ENCODE measurements around the gene OR6V1. TPM values are rescaled to one million over a fixed set of nuclear protein-coding genes. Genes with fewer than 3 reads are reported as not detected.

OR6V1 gene, protein sequence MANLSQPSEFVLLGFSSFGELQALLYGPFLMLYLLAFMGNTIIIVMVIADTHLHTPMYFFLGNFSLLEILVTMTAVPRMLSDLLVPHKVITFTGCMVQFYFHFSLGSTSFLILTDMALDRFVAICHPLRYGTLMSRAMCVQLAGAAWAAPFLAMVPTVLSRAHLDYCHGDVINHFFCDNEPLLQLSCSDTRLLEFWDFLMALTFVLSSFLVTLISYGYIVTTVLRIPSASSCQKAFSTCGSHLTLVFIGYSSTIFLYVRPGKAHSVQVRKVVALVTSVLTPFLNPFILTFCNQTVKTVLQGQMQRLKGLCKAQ
- not detected for total RNA-seq

DNA sequence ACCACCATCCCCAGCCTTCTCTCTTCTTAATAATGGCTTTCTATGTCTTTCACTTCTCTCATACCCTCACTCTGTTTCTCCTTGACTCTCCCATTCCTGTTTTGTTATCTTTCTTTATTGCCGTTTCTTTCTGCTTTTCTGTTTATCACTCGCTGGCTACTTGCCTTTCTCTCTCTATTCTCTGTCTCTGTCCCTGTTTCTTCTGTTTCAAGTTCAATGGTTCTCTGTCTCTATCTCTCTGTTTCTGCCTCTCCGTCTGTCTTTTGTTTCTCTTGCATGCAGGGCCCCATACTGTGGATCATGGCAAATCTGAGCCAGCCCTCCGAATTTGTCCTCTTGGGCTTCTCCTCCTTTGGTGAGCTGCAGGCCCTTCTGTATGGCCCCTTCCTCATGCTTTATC, at the start of gene OR6V1:
Gene OR6V1 (plus strand): TSS at position 301 of the 400 bp plus-strand sequence. CDS start 0 bp downstream, at position 301.
- no peak within 1 kb of the TSS for H3K4me3 Mint-ChIP-seq
- ATAC-seq: no peak
- no peak within 1 kb of the TSS for H3K27ac Mint-ChIP-seq
- DNase-seq: no peak
- no peaks in the 10 kb centered on the region for H3K4me1 Mint-ChIP-seq (ENCODE audit: low read depth)
- POLR2A ChIA-PET: no interaction called here
- H3K36me3 Mint-ChIP-seq (ENCODE audit: low read depth): no peaks in the 10 kb centered on the region
- no peaks in the 10 kb centered on the region for H3K9me3 Mint-ChIP-seq (ENCODE audit: insufficient read depth)
- no peaks in the 10 kb centered on the region for H3K27me3 Mint-ChIP-seq (ENCODE audit: low read depth)
- CTCF ChIA-PET: no interaction called here

DNA sequence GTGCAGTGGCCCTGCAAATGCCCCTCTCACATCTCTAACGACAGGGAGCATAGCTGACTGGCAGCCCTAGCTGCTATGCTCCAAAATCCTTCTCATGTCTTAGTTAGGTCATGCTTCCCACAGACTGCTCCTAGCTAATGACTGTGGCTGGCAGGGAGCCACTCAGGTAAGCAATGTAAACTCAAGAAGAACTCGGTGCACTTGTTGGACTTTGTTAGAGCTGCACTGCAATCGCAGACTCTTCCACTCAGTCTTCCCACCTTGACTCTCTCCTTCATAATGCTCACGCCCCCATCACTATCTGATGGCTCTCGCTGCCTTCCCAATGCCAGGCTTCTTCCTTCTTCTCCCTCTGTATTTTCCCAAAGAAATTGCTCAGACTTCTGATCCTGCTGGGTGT, 49.2 kb upstream of the OR6V1 start:
- H3K4me1 Mint-ChIP-seq (ENCODE audit: low read depth): peaks cover 5% of the 10 kb centered on the region
- no peaks in the 10 kb centered on the region for H3K36me3 Mint-ChIP-seq (ENCODE audit: low read depth)
- CTCF ChIA-PET: interaction anchor here (0.6 to 10.3 kb wide), 47 partner anchors 10 to 1028 kb away, joined by 3 to 333 read pairs (median 4); partner anchors contain the start of genes EPHB6 and TAS2R40
- H3K27ac Mint-ChIP-seq: no peak overlapping the region
- peak overlapping the region; percentile 73 for H3K4me3 Mint-ChIP-seq
- no peak for ATAC-seq
- no peak for DNase-seq
- peaks cover 15% of the 10 kb centered on the region for H3K27me3 Mint-ChIP-seq (ENCODE audit: low read depth)
- POLR2A ChIA-PET: no interaction called here
- H3K9me3 Mint-ChIP-seq (ENCODE audit: insufficient read depth): no peaks in the 10 kb centered on the region

DNA sequence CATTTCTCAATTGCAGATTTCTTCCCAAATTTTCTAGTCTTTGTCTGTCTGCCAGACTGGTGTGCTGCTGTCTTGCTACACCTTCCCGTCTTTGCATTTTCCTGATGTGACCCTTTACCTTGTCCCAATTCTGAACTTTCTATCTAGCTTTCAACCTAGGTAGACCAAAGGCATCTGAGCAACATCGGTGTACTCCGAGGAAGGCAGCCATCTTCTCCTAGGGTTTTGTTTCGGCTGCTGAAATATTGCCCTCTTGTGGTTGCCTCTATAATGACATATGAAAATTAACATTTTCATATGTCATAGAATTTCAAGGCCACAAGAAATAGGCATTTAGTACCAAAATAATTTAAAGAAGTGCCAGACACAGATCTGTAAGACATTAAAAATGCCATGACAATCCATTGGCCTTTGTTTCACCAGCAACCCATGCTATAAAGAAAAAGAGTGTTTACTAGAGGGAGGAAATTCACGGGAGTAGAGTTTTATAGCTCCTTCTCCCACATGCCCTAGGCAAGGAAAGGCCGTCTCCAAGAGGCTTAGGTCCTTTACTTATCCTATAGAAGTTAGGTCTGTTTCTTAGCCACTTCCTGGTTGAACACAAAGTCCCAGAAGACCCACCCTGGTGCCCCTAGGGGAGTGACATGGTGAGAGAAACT, 48.6 kb upstream of the OR6V1 start:
- no peaks in the 10 kb centered on the region for H3K9me3 Mint-ChIP-seq (ENCODE audit: insufficient read depth)
- peak overlapping the region; percentile 73 for H3K4me3 Mint-ChIP-seq
- peak overlapping the region; percentile 66 for H3K27ac Mint-ChIP-seq
- peaks cover 5% of the 10 kb centered on the region for H3K4me1 Mint-ChIP-seq (ENCODE audit: low read depth)
- H3K36me3 Mint-ChIP-seq (ENCODE audit: low read depth): no peaks in the 10 kb centered on the region
- ATAC-seq: peak; percentile 79
- ChIA-PET POLR2A (no interaction called here), CTCF (interaction anchor here (0.7 to 10.3 kb wide), 41 partner anchors 8 to 1028 kb away, joined by 3 to 333 read pairs (median 5); partner anchors contain the start of genes EPHB6 and TAS2R40)
- peak; percentile 62 for DNase-seq
- H3K27me3 Mint-ChIP-seq (ENCODE audit: low read depth): peaks cover 16% of the 10 kb centered on the region

DNA sequence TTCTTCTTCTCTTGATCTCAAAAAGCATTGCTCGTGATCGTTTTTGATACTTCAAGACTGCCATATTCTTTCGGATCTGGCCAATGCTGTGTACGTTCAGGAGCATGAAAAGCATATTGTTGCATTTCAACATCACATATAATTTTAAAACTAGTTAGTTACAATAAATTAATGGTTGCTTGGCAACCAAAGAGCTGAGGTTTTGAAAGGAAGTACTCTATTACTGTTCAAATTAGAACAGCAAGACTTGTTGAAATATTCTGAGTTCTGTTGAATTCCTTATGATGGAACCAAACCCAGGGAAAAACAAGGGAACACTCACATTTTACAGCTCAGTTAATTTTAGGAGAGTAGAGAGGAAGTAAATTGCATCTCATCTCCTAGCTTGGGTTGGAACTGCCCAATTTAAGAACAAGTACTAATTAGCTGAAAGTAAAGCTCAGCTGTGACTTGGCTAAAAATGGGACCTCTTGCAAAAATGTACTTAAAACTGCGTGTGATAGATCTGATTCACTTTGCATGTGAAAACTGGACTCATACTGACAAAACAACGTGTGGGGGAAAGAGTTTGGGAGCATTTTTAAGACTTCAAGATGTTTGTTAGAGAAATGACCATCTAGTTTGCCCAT, 46.4 kb upstream of the OR6V1 start:
- DNase-seq (no peak), ATAC-seq (no peak)
- ChIA-PET POLR2A (interaction anchor here (0.7 kb wide), 1 partner anchor 181 kb away, joined by 3 read pairs; no protein-coding TSS in a partner anchor), CTCF (interaction anchor here (0.8 to 10.3 kb wide), 12 partner anchors 9 to 703 kb away, joined by 3 to 333 read pairs (median 4); partner anchors contain the start of genes EPHB6 and TAS2R40)
- Mint-ChIP-seq H3K9me3 (ENCODE audit: insufficient read depth) (no peaks in the 10 kb centered on the region), H3K27me3 (ENCODE audit: low read depth) (peaks cover 22% of the 10 kb centered on the region), H3K36me3 (ENCODE audit: low read depth) (no peaks in the 10 kb centered on the region), H3K4me3 (no peak overlapping the region), H3K27ac (no peak overlapping the region), H3K4me1 (ENCODE audit: low read depth) (peaks cover 5% of the 10 kb centered on the region)

DNA sequence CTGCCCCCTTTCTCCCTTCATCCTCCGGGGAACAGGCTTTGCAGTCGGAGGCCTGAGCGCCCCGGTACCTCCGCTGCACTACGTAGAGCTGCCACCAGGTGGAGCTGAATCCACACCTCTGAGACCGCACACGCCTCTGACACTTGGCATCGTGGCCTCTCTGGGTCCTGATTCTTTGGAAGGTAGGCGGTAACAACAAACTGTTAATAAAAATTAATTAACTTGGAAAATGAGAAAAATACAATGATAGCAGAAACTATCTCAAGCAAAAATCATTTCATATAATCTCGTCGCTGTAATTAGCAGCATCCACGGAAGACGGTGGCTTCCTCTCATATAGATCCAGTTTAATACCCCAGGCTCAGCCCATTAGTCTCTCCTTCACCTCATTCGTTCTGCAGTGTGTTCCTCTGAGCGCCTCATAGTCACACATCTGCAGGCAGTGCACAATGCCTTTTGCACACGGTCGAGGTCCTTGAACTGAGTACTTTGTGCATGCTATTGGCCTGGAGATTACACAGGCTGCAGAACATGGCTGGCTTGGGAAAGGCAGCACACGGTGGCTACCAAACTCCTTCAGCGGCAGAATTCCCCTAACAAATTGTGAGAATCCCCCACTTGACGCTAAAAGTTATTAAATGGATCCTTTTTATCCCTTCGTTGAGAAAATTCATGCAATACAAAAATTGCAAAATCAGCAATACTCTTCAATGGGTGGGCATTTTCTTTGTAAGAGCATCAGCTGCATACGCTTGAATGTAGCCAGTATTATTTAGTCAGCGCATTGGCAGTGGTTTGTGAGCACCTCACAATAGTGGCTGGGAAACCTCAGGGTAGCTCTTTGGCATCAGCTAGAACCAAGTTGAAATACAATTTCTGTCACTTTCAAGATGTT, 43.9 kb upstream of the OR6V1 start:
- ChIA-PET POLR2A (no interaction called here), CTCF (interaction anchor here (0.6 to 10.3 kb wide), 14 partner anchors 7 to 1613 kb away, joined by 3 to 333 read pairs (median 4); partner anchors contain the start of gene TAS2R40)
- DNase-seq (peak; percentile 86), ATAC-seq (peak; percentile 93)
- Mint-ChIP-seq H3K9me3 (ENCODE audit: insufficient read depth) (no peaks in the 10 kb centered on the region), H3K36me3 (ENCODE audit: low read depth) (no peaks in the 10 kb centered on the region), H3K4me3 (no peak overlapping the region), H3K27me3 (ENCODE audit: low read depth) (peaks cover 22% of the 10 kb centered on the region), H3K4me1 (ENCODE audit: low read depth) (peaks cover 2% of the 10 kb centered on the region), H3K27ac (no peak overlapping the region)

DNA sequence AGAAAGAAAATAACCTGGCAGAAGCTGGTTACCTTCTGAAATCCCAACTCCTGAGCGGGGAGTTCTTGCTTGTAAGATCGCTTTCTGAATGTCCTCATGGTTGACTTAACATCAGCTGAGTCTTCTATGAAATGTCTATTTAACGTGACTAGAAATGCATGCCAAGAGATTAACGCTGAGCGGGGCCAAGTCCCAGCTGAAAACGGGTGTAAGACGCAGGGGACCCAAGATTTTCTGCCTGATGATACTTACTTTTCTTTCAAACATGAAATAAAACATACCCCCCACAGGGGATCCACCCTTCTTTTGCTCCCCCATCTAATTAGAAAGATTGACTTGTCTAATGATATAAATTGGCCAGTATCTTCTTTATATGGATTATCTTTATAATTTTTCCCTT, 40.1 kb upstream of the OR6V1 start:
- Mint-ChIP-seq H3K36me3 (ENCODE audit: low read depth) (no peaks in the 10 kb centered on the region), H3K27ac (no peak overlapping the region), H3K4me1 (ENCODE audit: low read depth) (no peaks in the 10 kb centered on the region), H3K9me3 (ENCODE audit: insufficient read depth) (no peaks in the 10 kb centered on the region), H3K4me3 (no peak overlapping the region), H3K27me3 (ENCODE audit: low read depth) (peaks cover 25% of the 10 kb centered on the region)
- DNase-seq: no peak
- CTCF ChIA-PET: interaction anchor here (1.0 to 8.8 kb wide), 3 partner anchors 8 to 203 kb away, joined by 3 to 73 read pairs (median 67); no protein-coding TSS in a partner anchor
- POLR2A ChIA-PET: no interaction called here
- ATAC-seq: no peak

DNA sequence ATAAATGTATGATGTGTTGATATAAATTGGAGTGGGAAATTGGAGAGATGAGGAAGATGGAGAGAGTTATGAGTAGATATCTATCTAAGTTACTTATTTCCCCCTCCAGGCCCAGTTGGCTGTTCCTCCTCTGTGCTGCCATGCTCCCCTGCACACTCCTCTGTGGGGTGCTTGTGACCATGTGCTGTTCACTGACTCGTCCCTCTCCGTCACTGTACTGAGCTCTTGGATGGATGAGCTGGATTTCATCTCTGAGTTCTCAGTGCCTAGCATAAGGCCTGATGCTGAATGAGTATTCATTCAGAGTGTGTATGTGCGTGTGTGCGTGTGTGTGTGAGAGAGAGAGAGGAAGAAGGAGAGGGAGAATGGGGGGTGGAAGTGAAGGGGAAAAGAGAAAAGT, 39.7 kb upstream of the OR6V1 start:
- ChIA-PET CTCF (interaction anchor here (1.0 to 8.8 kb wide), 3 partner anchors 8 to 203 kb away, joined by 3 to 73 read pairs (median 67); no protein-coding TSS in a partner anchor), POLR2A (no interaction called here)
- H3K9me3 Mint-ChIP-seq (ENCODE audit: insufficient read depth): no peaks in the 10 kb centered on the region
- ATAC-seq (no peak), DNase-seq (no peak)
- peaks cover 25% of the 10 kb centered on the region for H3K27me3 Mint-ChIP-seq (ENCODE audit: low read depth)
- no peak overlapping the region for H3K27ac Mint-ChIP-seq
- no peaks in the 10 kb centered on the region for H3K36me3 Mint-ChIP-seq (ENCODE audit: low read depth)
- H3K4me1 Mint-ChIP-seq (ENCODE audit: low read depth): no peaks in the 10 kb centered on the region
- H3K4me3 Mint-ChIP-seq: no peak overlapping the region

DNA sequence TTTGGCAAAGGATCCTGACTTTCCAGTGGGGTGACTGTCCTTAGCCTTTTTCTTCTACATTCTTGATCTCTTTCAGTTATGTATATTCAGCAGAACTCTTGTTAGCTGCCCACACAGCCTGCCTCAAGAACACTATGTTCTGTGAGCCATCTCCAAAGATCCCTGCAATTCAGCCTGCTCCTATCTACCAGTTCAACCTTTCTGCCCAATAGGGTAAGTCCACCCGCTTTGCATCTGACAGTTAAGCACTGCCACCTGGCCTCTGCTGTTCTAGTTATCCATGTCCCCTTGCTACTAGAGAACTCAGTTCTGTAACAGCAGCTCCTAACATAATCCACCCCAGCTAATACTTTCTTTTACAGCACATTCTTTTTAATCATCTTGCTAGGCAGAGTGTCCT, 38.7 kb upstream of the OR6V1 start:
- Mint-ChIP-seq H3K27ac (no peak overlapping the region), H3K9me3 (ENCODE audit: insufficient read depth) (no peaks in the 10 kb centered on the region), H3K4me1 (ENCODE audit: low read depth) (no peaks in the 10 kb centered on the region), H3K36me3 (ENCODE audit: low read depth) (no peaks in the 10 kb centered on the region), H3K4me3 (no peak overlapping the region), H3K27me3 (ENCODE audit: low read depth) (peaks cover 23% of the 10 kb centered on the region)
- DNase-seq (no peak), ATAC-seq (no peak)
- ChIA-PET CTCF (interaction anchor here (1.1 to 8.8 kb wide), 3 partner anchors 9 to 202 kb away, joined by 3 to 73 read pairs (median 67); no protein-coding TSS in a partner anchor), POLR2A (no interaction called here)

DNA sequence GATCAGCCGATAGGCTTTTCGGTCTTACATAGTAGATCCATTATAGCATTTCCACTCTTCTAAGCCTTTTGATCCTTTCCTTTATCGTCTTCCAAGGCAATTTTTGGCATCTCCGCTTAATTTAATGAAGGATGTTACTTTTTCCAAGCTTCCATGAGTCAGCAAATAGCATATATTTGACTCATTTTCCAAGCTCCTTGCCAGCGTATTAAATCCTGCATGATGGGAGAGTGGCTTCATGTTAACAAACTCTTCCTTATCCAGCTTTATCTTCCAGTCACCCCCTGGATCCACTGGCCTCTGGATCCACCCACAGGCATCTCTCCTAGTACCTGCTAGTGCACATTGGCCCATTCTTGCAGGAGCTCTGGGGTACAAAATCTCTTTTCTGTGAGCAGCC, 38.2 kb upstream of the OR6V1 start:
- DNase-seq: no peak
- ChIA-PET POLR2A (no interaction called here), CTCF (interaction anchor here (1.1 to 8.8 kb wide), 3 partner anchors 9 to 202 kb away, joined by 3 to 73 read pairs (median 67); no protein-coding TSS in a partner anchor)
- H3K27me3 Mint-ChIP-seq (ENCODE audit: low read depth): peaks cover 21% of the 10 kb centered on the region
- no peak overlapping the region for H3K4me3 Mint-ChIP-seq
- no peak overlapping the region for H3K27ac Mint-ChIP-seq
- no peaks in the 10 kb centered on the region for H3K4me1 Mint-ChIP-seq (ENCODE audit: low read depth)
- ATAC-seq: no peak
- no peaks in the 10 kb centered on the region for H3K9me3 Mint-ChIP-seq (ENCODE audit: insufficient read depth)
- H3K36me3 Mint-ChIP-seq (ENCODE audit: low read depth): no peaks in the 10 kb centered on the region

DNA sequence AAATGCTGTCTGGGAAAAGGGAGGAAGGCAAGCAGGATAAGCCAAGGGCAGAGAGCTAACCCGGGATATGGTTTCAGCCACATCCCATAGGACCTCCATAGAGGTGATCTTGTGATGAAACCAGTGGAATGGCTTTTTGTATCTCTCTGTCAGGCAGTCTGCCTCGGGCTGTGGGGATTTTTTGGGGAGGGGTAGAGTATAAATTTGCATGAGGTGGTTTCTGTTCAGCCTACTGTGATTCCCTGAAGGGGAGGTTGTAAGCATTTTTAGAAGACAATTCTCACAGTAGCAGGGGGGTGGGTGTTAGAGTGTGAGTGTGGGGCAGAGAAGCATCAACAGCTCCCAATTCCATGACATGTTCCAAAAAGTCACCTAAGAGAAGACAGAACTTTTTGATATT, 37.1 kb upstream of the OR6V1 start:
- H3K36me3 Mint-ChIP-seq (ENCODE audit: low read depth): no peaks in the 10 kb centered on the region
- CTCF ChIA-PET: interaction anchor here (7.8 to 8.8 kb wide), 2 partner anchors 11 to 200 kb away, joined by 67 to 73 read pairs; no protein-coding TSS in a partner anchor
- no peak for DNase-seq
- H3K9me3 Mint-ChIP-seq (ENCODE audit: insufficient read depth): no peaks in the 10 kb centered on the region
- H3K27ac Mint-ChIP-seq: no peak overlapping the region
- no peak overlapping the region for H3K4me3 Mint-ChIP-seq
- no peaks in the 10 kb centered on the region for H3K4me1 Mint-ChIP-seq (ENCODE audit: low read depth)
- POLR2A ChIA-PET: no interaction called here
- ATAC-seq: no peak
- H3K27me3 Mint-ChIP-seq (ENCODE audit: low read depth): peaks cover 20% of the 10 kb centered on the region

DNA sequence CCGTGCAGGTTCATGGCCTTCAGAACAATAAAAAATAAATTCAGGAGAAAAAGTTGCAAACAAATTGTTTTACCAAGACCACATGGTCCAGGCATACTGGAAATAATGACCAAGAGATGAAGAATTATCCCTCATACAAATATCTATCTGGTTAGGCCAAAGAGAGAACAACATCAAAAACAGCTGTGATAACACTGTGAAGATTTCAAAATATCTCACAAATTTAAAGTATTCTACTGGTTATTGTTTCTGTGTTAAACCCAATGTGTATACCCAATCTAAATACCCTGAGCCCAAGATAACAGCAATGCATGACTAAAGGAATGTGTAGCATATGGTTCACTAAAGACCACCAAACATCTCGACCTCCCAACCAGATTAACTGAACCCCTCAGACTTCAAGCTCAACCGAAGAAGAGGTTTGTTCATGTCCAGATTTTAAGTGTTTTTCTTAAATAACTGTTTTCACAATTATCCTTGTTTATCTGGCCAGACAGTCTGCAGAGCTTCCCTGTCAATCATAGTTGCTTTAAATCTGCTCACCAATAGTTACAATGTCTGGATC, 36.1 kb upstream of the OR6V1 start:
- ATAC-seq: no peak
- DNase-seq: no peak
- Mint-ChIP-seq H3K4me3 (no peak overlapping the region), H3K4me1 (ENCODE audit: low read depth) (no peaks in the 10 kb centered on the region), H3K27me3 (ENCODE audit: low read depth) (peaks cover 20% of the 10 kb centered on the region), H3K27ac (no peak overlapping the region), H3K9me3 (ENCODE audit: insufficient read depth) (no peaks in the 10 kb centered on the region), H3K36me3 (ENCODE audit: low read depth) (no peaks in the 10 kb centered on the region)
- POLR2A ChIA-PET: no interaction called here
- CTCF ChIA-PET: interaction anchor here (0.6 to 8.8 kb wide), 4 partner anchors 12 to 418 kb away, joined by 3 to 73 read pairs (median 35); no protein-coding TSS in a partner anchor
